GM21528 (cell line): Measurements from ENCODE around the gene CALY.
"Not testable (repeated sequence)": the region's sequence is repeated elsewhere in the genome, so short reads cannot be mapped to it uniquely, and the experiment has no call there.

Source experiments
- ATAC-seq: cut with Tn5 transposase; IDR thresholded peaks from one replicate; pipeline ENCODE4 v1.9.1; 2021; ENCODE audit warnings: mild to moderate bottlenecking, moderate library complexity; ENCODE audit not compliant: unreplicated experiment, low FRiP score

CALY gene

GRCh38 chr10:133336577-133337369 lies at the start of gene CALY:
TSS of gene CALY (minus strand) at chr10:133336896. CDS start at chr10:133328989, 7,907 bp downstream.
- ATAC-seq, result no peak

- ATAC-seq, result no peak
Observed at GRCh38 chr10:133385214-133385613, 48.5 kb upstream of the CALY start.

GRCh38 chr10:133384071-133384470 lies 47.4 kb upstream of the CALY start:
- ATAC-seq, result no peak

- ATAC-seq, result no peak
Observed at GRCh38 chr10:133383551-133383950, 46.9 kb upstream of the CALY start.

GRCh38 chr10:133381036-133381435 lies 44.3 kb upstream of the CALY start:
- ATAC-seq, result no peak

GRCh38 chr10:133379801-133380666 lies 43.3 kb upstream of the CALY start:
- ATAC-seq, result peak; percentile 27

GRCh38 chr10:133379152-133379800 lies 42.6 kb upstream of the CALY start, which contains the start of gene PAOX:
TSS of gene PAOX (plus strand) at chr10:133379262. CDS start at chr10:133379317, 55 bp downstream.
- ATAC-seq, result peak; percentile 46

GRCh38 chr10:133378251-133379096 lies 41.8 kb upstream of the CALY start:
- ATAC-seq, result peak; percentile 40

- ATAC-seq, result no peak
Observed at GRCh38 chr10:133377818-133378250, 41.1 kb upstream of the CALY start.

GRCh38 chr10:133377025-133377817 lies 40.5 kb upstream of the CALY start:
- no peak for ATAC-seq

GRCh38 chr10:133376183-133376582 lies 39.5 kb upstream of the CALY start:
- not testable (repeated sequence) for ATAC-seq

- no peak for ATAC-seq
Observed at GRCh38 chr10:133375357-133376115, 38.8 kb upstream of the CALY start.

GRCh38 chr10:133373174-133374090 lies 36.7 kb upstream of the CALY start, which contains the start of gene ECHS1:
TSS of gene ECHS1 (minus strand) at chr10:133373354. CDS start at chr10:133373333, 21 bp downstream.
- peak; percentile 95 for ATAC-seq

- no peak for ATAC-seq
Observed at GRCh38 chr10:133372507-133372906, 35.8 kb upstream of the CALY start.

- no peak for ATAC-seq
Observed at GRCh38 chr10:133370030-133370786, 33.5 kb upstream of the CALY start.

- no peak for ATAC-seq
Observed at GRCh38 chr10:133368153-133368552, 31.5 kb upstream of the CALY start.
